Loucy (cell line): ENCODE measurements around the gene IBA57.

ENCODE experiments used
- EZH2phosphoT487 ChIP-seq: fragments of 200-600 bp; IDR thresholded peaks from 2 replicates; pipeline ENCODE4 v1.6.1; 2018; ENCODE audit warnings: antibody characterized with exemption, mild to moderate bottlenecking, moderate library complexity, borderline replicate concordance
- TF ChIP-seq, protein P1 (sequence below): fragments of 200-600 bp; sonication (generic); conservative IDR thresholded peaks from 2 replicates; pipeline ENCODE4 v1.5.1; 2014; ENCODE audit warnings: mild to moderate bottlenecking, antibody characterized with exemption, low read length

DNA sequence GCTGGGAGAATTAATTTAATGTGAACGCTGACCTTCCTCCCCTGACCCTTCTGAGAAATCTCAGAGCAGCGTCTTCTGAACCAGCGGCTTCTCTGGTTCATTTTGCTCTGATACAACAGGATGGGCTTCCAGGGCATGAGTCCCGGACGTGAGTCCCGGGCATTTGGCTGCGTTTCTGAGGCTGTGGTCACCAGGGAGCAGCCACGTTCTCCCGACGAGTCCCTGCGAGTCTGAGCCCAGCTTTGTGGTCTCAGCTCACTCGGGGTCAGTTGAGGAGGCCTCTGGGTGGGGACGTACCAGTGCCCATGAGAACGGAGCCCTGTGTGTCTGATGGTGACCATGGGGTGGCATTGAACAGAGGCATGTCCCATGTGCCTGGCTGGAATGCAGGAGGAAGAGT, 24.6 kb downstream of the IBA57 start:
- TF ChIP-seq, protein P1, sequence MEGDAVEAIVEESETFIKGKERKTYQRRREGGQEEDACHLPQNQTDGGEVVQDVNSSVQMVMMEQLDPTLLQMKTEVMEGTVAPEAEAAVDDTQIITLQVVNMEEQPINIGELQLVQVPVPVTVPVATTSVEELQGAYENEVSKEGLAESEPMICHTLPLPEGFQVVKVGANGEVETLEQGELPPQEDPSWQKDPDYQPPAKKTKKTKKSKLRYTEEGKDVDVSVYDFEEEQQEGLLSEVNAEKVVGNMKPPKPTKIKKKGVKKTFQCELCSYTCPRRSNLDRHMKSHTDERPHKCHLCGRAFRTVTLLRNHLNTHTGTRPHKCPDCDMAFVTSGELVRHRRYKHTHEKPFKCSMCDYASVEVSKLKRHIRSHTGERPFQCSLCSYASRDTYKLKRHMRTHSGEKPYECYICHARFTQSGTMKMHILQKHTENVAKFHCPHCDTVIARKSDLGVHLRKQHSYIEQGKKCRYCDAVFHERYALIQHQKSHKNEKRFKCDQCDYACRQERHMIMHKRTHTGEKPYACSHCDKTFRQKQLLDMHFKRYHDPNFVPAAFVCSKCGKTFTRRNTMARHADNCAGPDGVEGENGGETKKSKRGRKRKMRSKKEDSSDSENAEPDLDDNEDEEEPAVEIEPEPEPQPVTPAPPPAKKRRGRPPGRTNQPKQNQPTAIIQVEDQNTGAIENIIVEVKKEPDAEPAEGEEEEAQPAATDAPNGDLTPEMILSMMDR: no peak
- no peak for TF ChIP-seq EZH2phosphoT487
